ENCODE results near the gene GNAZ. TPM values are rescaled to one million over a fixed set of nuclear protein-coding genes. Genes with fewer than 3 reads are reported as not detected.

The GNAZ gene
- total RNA-seq, 1 donor from 2014 or later: 0.51 TPM

DNA sequence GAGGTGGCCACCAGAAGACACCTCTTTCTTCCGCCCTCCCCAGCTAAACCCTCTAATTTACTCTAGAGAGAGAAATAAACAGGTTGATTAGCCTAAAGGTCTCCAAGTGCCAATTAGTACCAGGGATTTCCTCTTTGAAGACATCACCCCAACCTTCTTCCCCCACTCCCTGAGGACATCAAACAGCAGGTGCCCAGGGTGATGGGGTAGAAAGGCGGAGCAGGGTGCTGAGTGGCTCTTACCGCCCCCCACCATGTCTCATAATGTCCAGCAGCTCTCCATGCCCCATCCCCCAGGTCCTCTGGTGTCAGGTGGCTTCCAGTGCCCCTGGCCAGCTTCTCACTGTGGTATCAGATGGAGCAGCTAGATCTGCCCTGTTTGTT is 5.3 kb upstream of the GNAZ start:
- Mint-ChIP-seq H3K4me1 (peaks cover 2% of the 10 kb centered on the region), H3K27me3 (peaks cover 23% of the 10 kb centered on the region), H3K27ac (no peak overlapping the region), H3K9me3 (no peaks in the 10 kb centered on the region), H3K4me3 (no peak overlapping the region), H3K36me3 (ENCODE audit: low read depth) (no peaks in the 10 kb centered on the region)
- intact Hi-C loops (cut with micrococcal nuclease): no loop called here
- no peak for DNase-seq

- no peak overlapping the region for H3K4me3 Mint-ChIP-seq
- no peak for DNase-seq
- H3K4me1 Mint-ChIP-seq: peaks cover 2% of the 10 kb centered on the region
- peaks cover 23% of the 10 kb centered on the region for H3K27me3 Mint-ChIP-seq
- H3K36me3 Mint-ChIP-seq (ENCODE audit: low read depth): no peaks in the 10 kb centered on the region
- no peak overlapping the region for H3K27ac Mint-ChIP-seq
- no peaks in the 10 kb centered on the region for H3K9me3 Mint-ChIP-seq
- intact Hi-C loops (cut with micrococcal nuclease): no loop called here
These were observed 4.7 kb upstream of the GNAZ start for GRCh38 chr22:23065495-23066122.

- Mint-ChIP-seq H3K4me1 (peaks cover 4% of the 10 kb centered on the region), H3K27ac (no peak overlapping the region), H3K36me3 (ENCODE audit: low read depth) (no peaks in the 10 kb centered on the region), H3K27me3 (peaks cover 28% of the 10 kb centered on the region), H3K9me3 (no peaks in the 10 kb centered on the region), H3K4me3 (no peak overlapping the region)
- intact Hi-C loops (cut with micrococcal nuclease): no loop called here
- no peak for DNase-seq
These were observed 3.9 kb upstream of the GNAZ start for GRCh38 chr22:23066200-23067022.

- Mint-ChIP-seq H3K9me3 (no peaks in the 10 kb centered on the region), H3K4me3 (no peak overlapping the region), H3K27me3 (peaks cover 36% of the 10 kb centered on the region), H3K36me3 (ENCODE audit: low read depth) (no peaks in the 10 kb centered on the region), H3K27ac (no peak overlapping the region), H3K4me1 (peaks cover 6% of the 10 kb centered on the region)
- DNase-seq: no peak
- intact Hi-C loops (cut with micrococcal nuclease): no loop called here
These were observed 3.2 kb upstream of the GNAZ start for GRCh38 chr22:23067023-23067650.

- DNase-seq: no peak
- Mint-ChIP-seq H3K9me3 (no peaks in the 10 kb centered on the region), H3K27me3 (peaks cover 40% of the 10 kb centered on the region), H3K4me3 (no peak overlapping the region), H3K4me1 (peaks cover 6% of the 10 kb centered on the region), H3K27ac (no peak overlapping the region), H3K36me3 (ENCODE audit: low read depth) (no peaks in the 10 kb centered on the region)
- intact Hi-C loops (cut with micrococcal nuclease): no loop called here
These were observed 2.6 kb upstream of the GNAZ start for GRCh38 chr22:23067691-23068090.

GRCh38 chr22:23068096-23068831 is 2.1 kb upstream of the GNAZ start:
- DNase-seq: no peak
- no peak overlapping the region for H3K27ac Mint-ChIP-seq
- H3K36me3 Mint-ChIP-seq (ENCODE audit: low read depth): no peaks in the 10 kb centered on the region
- intact Hi-C loops (cut with micrococcal nuclease): no loop called here
- H3K9me3 Mint-ChIP-seq: no peaks in the 10 kb centered on the region
- peaks cover 44% of the 10 kb centered on the region for H3K27me3 Mint-ChIP-seq
- H3K4me3 Mint-ChIP-seq: no peak overlapping the region
- peaks cover 6% of the 10 kb centered on the region for H3K4me1 Mint-ChIP-seq

DNA sequence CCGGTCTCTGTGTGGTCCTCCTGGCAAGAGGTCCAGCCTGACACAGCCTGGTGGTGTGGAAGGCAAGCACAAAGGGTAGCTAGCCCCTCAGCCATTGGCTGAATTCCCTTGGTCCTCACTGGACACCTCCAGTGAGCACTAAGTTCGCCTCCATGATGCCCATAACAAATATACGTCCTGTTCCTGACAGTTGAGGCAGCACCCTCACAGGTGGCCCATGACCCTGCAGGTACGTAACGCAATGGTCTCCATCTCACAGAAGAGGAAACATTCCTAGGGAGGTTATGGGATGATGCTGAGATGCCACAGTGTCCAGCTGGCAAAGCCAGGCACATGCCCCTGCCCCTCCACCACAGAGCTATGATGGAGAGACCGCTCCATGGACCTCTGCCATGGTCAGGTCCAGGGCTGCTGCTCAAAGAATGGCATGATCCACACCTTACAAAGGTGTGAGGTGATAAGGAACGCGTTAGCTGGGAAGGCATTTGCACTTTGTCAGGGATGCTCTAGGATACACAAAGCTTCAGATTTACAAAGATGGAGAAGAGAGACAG is 1.4 kb upstream of the GNAZ start:
- H3K36me3 Mint-ChIP-seq (ENCODE audit: low read depth): no peaks in the 10 kb centered on the region
- no peak for DNase-seq
- no peak overlapping the region for H3K27ac Mint-ChIP-seq
- H3K27me3 Mint-ChIP-seq: peaks cover 50% of the 10 kb centered on the region
- intact Hi-C loops (cut with micrococcal nuclease): no loop called here
- peak overlapping the region; percentile 6 for H3K4me3 Mint-ChIP-seq
- H3K4me1 Mint-ChIP-seq: peaks cover 6% of the 10 kb centered on the region
- no peaks in the 10 kb centered on the region for H3K9me3 Mint-ChIP-seq

- no peaks in the 10 kb centered on the region for H3K36me3 Mint-ChIP-seq (ENCODE audit: low read depth)
- DNase-seq: peak; percentile 96
- intact Hi-C loops (cut with micrococcal nuclease): no loop called here
- no peaks in the 10 kb centered on the region for H3K9me3 Mint-ChIP-seq
- peaks cover 6% of the 10 kb centered on the region for H3K4me1 Mint-ChIP-seq
- peak overlapping the region; percentile 81 for H3K4me3 Mint-ChIP-seq
- H3K27me3 Mint-ChIP-seq: peaks cover 50% of the 10 kb centered on the region
- no peak overlapping the region for H3K27ac Mint-ChIP-seq
These were observed 589 bp upstream of the GNAZ start for GRCh38 chr22:23069502-23070357.

GRCh38 chr22:23071230-23072076 is 1.1 kb downstream of the GNAZ start:
- no peak overlapping the region for H3K27ac Mint-ChIP-seq
- no peak for DNase-seq
- H3K4me3 Mint-ChIP-seq: peak overlapping the region; percentile 72
- no peaks in the 10 kb centered on the region for H3K36me3 Mint-ChIP-seq (ENCODE audit: low read depth)
- no peaks in the 10 kb centered on the region for H3K9me3 Mint-ChIP-seq
- intact Hi-C loops (cut with micrococcal nuclease): no loop called here
- peaks cover 50% of the 10 kb centered on the region for H3K27me3 Mint-ChIP-seq
- peaks cover 6% of the 10 kb centered on the region for H3K4me1 Mint-ChIP-seq

- H3K27me3 Mint-ChIP-seq: peaks cover 50% of the 10 kb centered on the region
- no peak overlapping the region for H3K27ac Mint-ChIP-seq
- H3K4me3 Mint-ChIP-seq: no peak overlapping the region
- H3K9me3 Mint-ChIP-seq: no peaks in the 10 kb centered on the region
- H3K36me3 Mint-ChIP-seq (ENCODE audit: low read depth): no peaks in the 10 kb centered on the region
- DNase-seq: no peak
- intact Hi-C loops (cut with micrococcal nuclease): no loop called here
- peaks cover 6% of the 10 kb centered on the region for H3K4me1 Mint-ChIP-seq
These were observed 2.0 kb downstream of the GNAZ start for GRCh38 chr22:23072077-23072910.

DNA sequence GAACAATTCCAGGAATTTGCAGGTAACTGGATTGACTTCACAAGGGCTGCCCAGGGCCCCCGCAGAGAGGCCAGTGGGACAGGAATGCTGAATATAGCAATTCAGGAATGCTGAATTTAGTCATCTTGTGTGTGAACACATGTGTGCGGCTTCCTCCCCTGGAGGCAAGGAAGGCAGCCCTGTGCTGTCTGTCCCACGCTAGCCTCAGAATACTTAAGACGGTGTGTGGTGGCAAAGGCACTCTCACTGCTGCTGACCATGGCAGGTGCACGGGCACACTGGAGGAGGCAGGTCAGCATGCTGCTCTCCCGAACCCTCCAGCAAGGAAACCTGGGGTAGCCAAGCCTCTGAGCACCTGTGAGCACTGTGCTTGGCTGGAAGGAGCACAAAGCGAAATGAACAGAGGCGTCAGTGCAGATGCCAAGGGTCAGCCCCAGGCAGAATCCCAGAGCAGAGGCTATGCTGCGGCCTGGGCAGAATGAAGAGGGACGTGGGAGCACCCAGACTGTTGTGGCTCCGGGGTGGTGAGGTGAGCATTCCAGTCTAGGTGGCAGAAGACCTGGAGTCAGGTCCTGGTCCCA is 2.7 kb downstream of the GNAZ start:
- H3K27me3 Mint-ChIP-seq: peaks cover 44% of the 10 kb centered on the region
- H3K9me3 Mint-ChIP-seq: no peaks in the 10 kb centered on the region
- no peak overlapping the region for H3K4me3 Mint-ChIP-seq
- intact Hi-C loops (cut with micrococcal nuclease): no loop called here
- H3K36me3 Mint-ChIP-seq (ENCODE audit: low read depth): no peaks in the 10 kb centered on the region
- DNase-seq: no peak
- peaks cover 6% of the 10 kb centered on the region for H3K4me1 Mint-ChIP-seq
- no peak overlapping the region for H3K27ac Mint-ChIP-seq

All from activated CD4-positive, alpha-beta T cell treated with anti-CD3 and anti-CD28 coated beads, Interleukin-2, amount 10 ng/mL, durations not matched to agents 24 days and 14 days (primary cell).